Stimulated activated naive B cell treated with anti-CD40 and anti-IgM and Interleukin-4, amounts not matched to agents 10 μg/mL and 1 μg/mL and 100 μg/mL, for 72 hours (primary cell): Measurements from ENCODE around the gene CLN5.
A peak's percentile ranks its signal among the peaks of the same experiment; 100 is the strongest.

Experiments used
- ATAC-seq, 2 donors: fragments of 150-1000 bp; cut with Tn5 transposase; replicated peaks; 2 replicates each; pipeline ENCODE4 v1.10.0; 2021; ENCODE audit warnings: moderate library complexity in 1 of 2
- DNase-seq: peaks from one replicate; pipeline ENCODE4 v3.0.0; 2021
- H3K27ac Mint-ChIP-seq: one replicate; pipeline ENCODE4 v1.8.0; 2022; ENCODE audit warnings: mild to moderate bottlenecking, mixed read lengths
- H3K27me3 Mint-ChIP-seq, 2 donors: one replicate each; pipeline ENCODE4 v1.8.0; 2022; ENCODE audit warnings: mixed read lengths in 2 of 2
- H3K36me3 Mint-ChIP-seq, 2 donors: one replicate each; pipeline ENCODE4 v1.8.0; 2022; ENCODE audit warnings: mixed read lengths in 2 of 2, mild to moderate bottlenecking in 1 of 2
- H3K4me1 Mint-ChIP-seq, 2 donors: one replicate each; pipeline ENCODE4 v1.8.0; 2022; ENCODE audit warnings: mixed read lengths in 2 of 2, mild to moderate bottlenecking in 1 of 2
- H3K4me3 Mint-ChIP-seq, 2 donors: one replicate each; pipeline ENCODE4 v1.8.0; 2022; ENCODE audit warnings: mild to moderate bottlenecking in 2 of 2, mixed read lengths in 2 of 2, moderate library complexity in 1 of 2
- H3K9me3 Mint-ChIP-seq, 2 donors: one replicate each; pipeline ENCODE4 v1.8.0; 2022; ENCODE audit warnings: mixed read lengths in 2 of 2, mild to moderate bottlenecking in 1 of 2

Gene CLN5

DNA sequence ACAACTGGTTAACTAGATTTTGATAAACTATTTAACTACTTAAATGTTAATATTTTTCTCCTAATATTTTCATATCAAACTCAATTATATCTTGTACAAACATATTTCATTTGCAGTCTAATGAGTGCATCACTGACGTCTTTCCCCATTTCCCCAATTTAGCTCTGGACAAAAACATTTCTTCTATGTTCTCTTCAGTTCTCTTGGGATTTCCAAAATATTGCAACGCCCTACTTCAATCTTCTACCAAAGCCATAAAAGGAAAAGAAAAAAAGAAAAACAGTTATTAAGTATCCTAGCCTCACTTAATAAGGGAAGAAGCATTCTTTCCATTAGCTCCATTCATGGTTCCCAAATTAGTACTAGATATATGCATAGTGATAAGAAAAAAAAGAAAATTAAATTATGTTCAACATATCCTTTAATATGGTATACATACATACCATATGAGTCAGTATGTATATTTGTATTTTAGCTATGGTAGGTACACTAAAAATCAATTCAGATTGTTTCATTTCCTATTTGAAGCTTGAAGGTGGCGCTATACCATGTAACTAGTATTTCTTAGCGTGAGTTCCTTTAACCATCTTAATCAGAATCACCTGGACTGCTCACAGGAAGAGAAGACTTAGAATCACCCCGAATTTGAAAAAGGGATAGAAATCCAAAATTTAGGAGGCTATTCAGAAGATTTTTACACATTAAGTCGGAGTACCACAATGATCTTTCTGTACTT lies 25.2 kb downstream of the CLN5 start:
- DNase-seq (no peak), ATAC-seq (no peak)
- Mint-ChIP-seq H3K4me1 (peaks cover 18 to 40% of the 10 kb centered on the region in 2 donors), H3K9me3 (no peaks in the 10 kb centered on the region), H3K36me3 (peaks cover 19 to 33% of the 10 kb centered on the region in 2 donors), H3K4me3 (no peak overlapping the region), H3K27me3 (no peaks in the 10 kb centered on the region), H3K27ac (no peak overlapping the region)

DNA sequence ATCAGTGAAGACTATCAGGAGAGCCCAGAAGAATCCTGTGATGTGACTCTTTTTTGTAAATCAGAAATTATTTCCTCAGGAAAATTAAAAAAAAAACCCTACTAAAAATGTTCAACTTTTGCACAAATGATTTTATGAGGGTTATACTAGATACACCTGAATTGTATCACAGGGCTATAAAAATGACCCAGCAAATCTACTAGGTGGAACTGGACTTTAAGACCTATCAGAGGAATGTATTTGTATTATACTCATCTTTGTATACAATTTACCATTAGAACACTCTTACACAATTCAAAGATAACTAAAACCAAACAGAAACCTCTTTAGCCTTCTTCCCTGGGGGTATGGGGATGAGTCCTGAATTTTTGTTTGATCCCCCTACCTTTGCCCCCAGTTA lies 27.9 kb downstream of the CLN5 start:
- Mint-ChIP-seq H3K36me3 (peaks cover 17 to 25% of the 10 kb centered on the region in 2 donors), H3K27ac (no peak overlapping the region)

DNA sequence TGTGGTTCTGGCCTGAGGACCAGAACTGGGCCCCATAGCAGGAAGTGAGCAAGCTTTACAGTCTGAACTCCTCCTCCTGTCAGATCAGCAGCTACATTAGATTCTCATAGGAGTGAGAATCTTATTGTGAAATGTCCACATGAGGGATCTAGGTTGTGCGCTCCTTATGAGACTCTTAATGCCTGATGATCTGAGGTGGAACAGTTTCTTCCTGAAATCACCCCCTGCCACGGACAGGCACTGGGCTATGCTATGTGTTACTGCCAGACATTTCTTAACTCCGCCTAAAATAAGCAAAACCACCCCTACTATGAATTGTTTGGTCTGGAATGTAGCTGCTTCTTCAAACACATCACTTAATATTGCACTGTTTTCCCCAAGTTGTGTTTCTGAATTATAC lies 30.5 kb downstream of the CLN5 start:
- peaks cover 16 to 18% of the 10 kb centered on the region in 2 donors for H3K36me3 Mint-ChIP-seq
- H3K27me3 Mint-ChIP-seq = no peaks in the 10 kb centered on the region
- H3K9me3 Mint-ChIP-seq = no peaks in the 10 kb centered on the region
- DNase-seq (no peak), ATAC-seq (no peak)
- H3K4me1 Mint-ChIP-seq = peaks cover 26 to 46% of the 10 kb centered on the region in 2 donors
- peak overlapping the region; percentile 14 for H3K27ac Mint-ChIP-seq
- H3K4me3 Mint-ChIP-seq = no peak overlapping the region

More for the DNA sequence above, 27.9 kb downstream of the CLN5 start:
- no peaks in the 10 kb centered on the region for H3K27me3 Mint-ChIP-seq
- no peak for ATAC-seq
- DNase-seq = no peak
- H3K4me1 Mint-ChIP-seq = peaks cover 23 to 43% of the 10 kb centered on the region in 2 donors
- no peak overlapping the region for H3K4me3 Mint-ChIP-seq
- H3K9me3 Mint-ChIP-seq = no peaks in the 10 kb centered on the region

DNA sequence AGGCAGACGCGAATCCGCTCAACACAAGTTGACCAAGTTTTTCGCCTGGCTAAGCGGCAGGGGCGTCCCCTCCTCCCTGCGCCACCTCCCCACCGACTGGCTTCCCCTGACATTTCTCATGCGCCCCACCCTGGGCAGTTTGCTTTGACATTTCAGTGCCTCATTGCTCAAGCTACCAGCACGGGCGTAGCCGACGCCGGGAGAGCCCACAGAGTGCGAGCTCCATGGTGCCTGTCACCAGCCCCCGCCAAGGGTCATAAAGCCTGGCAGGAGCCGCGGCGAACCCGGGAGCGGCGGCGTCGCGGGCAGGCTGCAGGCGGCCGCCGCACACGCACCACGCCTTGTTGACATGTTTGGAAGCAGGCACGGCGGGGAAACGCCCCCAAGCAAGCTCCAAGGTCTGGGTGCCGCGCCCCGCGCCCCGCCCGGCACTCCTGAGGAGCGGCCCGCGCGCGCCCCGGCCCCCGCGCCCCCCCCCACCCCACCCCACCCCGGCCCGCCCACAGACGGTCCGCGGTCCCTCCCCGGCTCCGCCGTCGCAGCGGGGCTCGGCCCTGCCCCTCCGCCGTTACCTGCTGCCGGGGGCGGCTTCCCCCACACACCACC lies 34.5 kb downstream of the CLN5 start:
- peak overlapping the region; percentile 95 to 99 for H3K4me3 Mint-ChIP-seq
- peaks cover 32 to 48% of the 10 kb centered on the region in 2 donors for H3K4me1 Mint-ChIP-seq
- peaks cover 16 to 18% of the 10 kb centered on the region in 2 donors for H3K36me3 Mint-ChIP-seq
- no peaks in the 10 kb centered on the region for H3K27me3 Mint-ChIP-seq
- H3K9me3 Mint-ChIP-seq = no peaks in the 10 kb centered on the region
- DNase-seq = peak; percentile 82
- peak; percentile 76 to 79 for ATAC-seq
- H3K27ac Mint-ChIP-seq = peak overlapping the region; percentile 90

DNA sequence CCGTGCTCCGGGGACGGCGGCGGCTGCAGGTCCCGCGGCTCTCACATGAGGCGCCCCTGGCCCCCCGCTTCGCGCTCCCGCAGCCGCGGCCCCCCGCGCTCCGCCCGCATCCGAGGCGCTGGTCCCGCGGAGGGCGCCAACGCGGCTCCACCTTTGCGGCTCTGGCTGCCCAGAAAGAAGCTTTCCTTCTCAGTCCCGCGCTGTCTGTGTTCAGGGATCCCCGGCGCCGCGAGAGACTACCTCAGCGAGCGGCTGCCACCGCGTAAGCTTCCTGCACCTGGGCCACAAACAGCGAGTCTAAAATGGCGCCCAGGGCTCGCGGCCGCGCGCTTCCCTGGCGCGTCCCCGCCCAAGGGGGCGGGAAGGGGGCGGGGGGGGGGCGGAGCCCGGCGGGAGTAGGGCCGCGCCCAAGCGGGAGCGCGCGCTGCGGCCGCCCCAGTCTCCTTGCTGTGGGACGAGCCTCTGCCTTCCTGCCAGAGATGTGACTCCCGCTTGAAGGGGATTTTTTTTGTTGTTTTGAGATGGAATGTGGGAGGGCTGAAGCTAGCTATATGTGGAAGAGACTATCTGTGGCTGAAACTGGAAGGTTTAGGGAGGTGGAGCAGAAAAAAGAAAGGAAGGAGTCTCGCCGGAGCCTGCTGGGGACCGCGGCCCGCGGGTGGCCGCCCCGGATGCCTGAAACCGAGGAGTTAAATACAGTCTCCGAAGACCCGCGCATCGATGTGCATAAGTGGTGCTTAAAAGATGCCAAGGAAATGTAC lies 35.2 kb downstream of the CLN5 start, which contains the start of gene FBXL3:
Gene FBXL3 (minus strand): TSS at position 299 of the 761 bp plus-strand sequence. CDS start 5,299 bp downstream, outside the sequence.
- H3K36me3 Mint-ChIP-seq = peaks cover 16 to 18% of the 10 kb centered on the region in 2 donors
- peaks cover 30 to 47% of the 10 kb centered on the region in 2 donors for H3K4me1 Mint-ChIP-seq
- peak; percentile 72 for DNase-seq
- peak within 1 kb of the TSS; percentile 99 for H3K27ac Mint-ChIP-seq
- H3K27me3 Mint-ChIP-seq = no peaks in the 10 kb centered on the region
- no peaks in the 10 kb centered on the region for H3K9me3 Mint-ChIP-seq
- ATAC-seq = peak; percentile 69 to 71
- peak within 1 kb of the TSS; percentile 95 to 99 for H3K4me3 Mint-ChIP-seq

DNA sequence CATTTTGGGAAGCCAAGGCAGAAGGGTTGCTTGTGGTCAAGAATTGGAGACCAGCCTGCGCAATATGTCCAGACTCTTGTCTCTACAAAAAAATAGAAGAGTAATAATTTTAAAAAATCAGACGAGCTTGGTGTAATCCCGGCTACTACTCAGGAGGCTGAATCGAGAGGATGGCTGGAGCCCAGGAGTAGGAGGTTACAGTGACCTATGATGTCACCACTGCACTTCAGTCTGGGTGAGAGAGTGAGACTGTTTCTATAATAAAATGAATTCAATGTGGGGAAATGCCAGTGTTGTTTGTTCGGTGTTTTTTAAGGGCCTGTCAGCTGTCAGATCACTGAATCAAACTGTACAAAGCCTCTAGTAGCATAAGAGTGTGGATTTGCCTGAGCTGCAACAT lies 36.3 kb downstream of the CLN5 start:
- Mint-ChIP-seq H3K4me3 (peak overlapping the region; percentile 95 to 97), H3K4me1 (peaks cover 23 to 35% of the 10 kb centered on the region in 2 donors), H3K36me3 (peaks cover 12% of the 10 kb centered on the region in 2 donors), H3K27ac (no peak overlapping the region), H3K27me3 (no peaks in the 10 kb centered on the region), H3K9me3 (no peaks in the 10 kb centered on the region)
- no peak for DNase-seq
- ATAC-seq = no peak

DNA sequence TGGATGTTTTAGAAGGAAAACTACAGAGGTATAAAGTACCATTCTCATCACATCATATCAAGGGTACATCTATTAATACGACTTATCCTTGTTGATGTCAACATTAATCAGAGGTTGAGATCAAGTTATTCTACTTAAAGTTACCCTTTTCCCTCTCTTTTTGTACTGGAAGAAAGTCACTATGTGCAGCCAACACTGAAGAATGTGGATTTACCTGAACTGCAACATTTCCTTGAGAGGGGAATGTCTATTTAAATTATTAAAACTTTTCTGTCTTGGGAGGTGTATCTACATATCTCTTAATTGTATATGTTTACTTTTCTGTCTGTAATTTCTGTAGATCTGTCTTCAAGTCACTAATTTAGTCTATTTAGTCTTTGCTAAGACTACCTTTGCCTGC lies 37.6 kb downstream of the CLN5 start:
- Mint-ChIP-seq H3K4me3 (no peak overlapping the region), H3K4me1 (peaks cover 17 to 25% of the 10 kb centered on the region in 2 donors), H3K27me3 (no peaks in the 10 kb centered on the region), H3K27ac (no peak overlapping the region), H3K36me3 (peaks cover 7 to 8% of the 10 kb centered on the region in 2 donors), H3K9me3 (no peaks in the 10 kb centered on the region)
- DNase-seq = no peak
- ATAC-seq = no peak

DNA sequence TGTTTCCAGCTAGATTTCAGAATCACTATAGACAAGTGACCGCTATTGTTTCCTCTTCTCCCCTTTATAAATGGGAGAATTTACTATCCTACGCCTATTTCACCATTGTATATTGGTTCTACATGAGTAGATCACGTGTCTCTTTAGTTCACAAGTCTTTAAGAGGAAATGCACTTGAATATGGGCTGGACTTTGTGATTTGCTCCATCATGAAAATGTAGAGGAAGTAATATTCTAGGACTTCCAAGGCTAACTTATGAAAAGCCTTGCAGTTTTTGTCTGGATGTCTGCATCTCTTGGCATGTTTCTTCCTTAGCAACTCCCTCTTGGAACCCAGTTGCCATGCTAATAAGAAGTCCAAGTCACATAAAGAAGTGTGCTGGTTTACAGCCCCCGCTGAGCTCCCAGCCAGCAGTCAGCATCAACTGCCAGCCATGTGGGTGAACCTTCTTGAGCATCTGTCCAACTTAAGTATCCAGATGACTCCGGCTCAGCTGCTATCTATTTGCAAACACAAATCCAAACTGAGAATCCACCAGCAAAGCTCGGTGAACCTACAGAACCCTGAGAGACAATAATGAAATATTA lies 39.9 kb downstream of the CLN5 start:
- Mint-ChIP-seq H3K36me3 (peaks cover 1 to 3% of the 10 kb centered on the region in 2 donors), H3K27me3 (no peaks in the 10 kb centered on the region), H3K27ac (no peak overlapping the region), H3K9me3 (no peaks in the 10 kb centered on the region), H3K4me3 (no peak overlapping the region), H3K4me1 (peaks cover 11 to 17% of the 10 kb centered on the region in 2 donors)
- DNase-seq (no peak), ATAC-seq (no peak)

DNA sequence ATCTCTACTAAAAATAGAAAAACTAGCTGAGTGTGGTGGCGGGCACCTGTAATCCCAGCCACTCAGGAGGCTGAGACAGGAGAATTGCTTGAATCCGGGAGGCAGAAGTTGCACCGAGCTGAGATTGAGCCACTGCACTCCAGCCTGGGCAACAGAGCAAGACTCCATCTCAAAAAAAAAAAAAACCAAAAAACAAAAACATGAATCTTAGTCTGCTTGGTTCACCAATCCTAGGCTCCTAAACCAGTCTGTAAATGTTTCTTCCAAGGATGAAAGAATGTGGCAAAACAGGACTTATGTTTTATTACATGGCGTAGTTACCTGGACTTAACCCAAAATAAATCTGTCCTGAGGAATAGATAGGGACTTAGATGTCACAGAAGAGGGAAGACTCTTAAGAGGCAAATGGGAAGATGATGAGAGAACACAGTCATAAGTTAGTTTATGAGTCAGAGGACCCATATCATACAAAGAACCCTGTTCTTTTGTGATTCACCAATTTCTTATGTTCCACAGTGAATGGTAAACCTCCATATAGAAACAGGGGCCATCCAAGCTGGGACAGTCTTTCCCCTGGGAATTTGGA lies 41.9 kb downstream of the CLN5 start:
- Mint-ChIP-seq H3K4me1 (peaks cover 0 to under 1% of the 10 kb centered on the region in 2 donors), H3K4me3 (no peak overlapping the region), H3K36me3 (no peaks in the 10 kb centered on the region), H3K27me3 (no peaks in the 10 kb centered on the region), H3K27ac (no peak overlapping the region), H3K9me3 (no peaks in the 10 kb centered on the region)
- ATAC-seq (no peak), DNase-seq (no peak)

DNA sequence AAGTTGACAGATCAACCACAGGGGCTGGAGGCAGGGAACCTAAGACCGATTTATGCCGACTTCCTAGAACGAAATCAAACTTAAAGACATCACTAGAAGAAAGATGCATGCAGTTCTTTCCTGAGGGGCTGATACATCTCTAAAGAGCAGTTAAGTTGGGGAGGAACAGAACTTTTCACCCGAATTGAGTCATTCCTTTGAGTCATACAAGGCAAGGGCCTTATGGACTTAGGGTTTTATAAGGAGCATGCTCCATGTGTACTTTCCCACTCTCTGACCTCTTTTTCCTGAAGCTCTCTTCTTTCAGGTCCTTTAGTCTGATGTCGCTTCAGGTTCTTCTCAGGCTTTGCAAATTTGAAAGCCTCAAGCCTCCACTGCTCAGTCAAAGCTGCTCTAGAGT lies 43.0 kb downstream of the CLN5 start:
- ATAC-seq (peak in 1 of 2 donors; percentile 22), DNase-seq (no peak)
- Mint-ChIP-seq H3K27me3 (no peaks in the 10 kb centered on the region), H3K4me1 (no peaks in the 10 kb centered on the region), H3K27ac (no peak overlapping the region), H3K36me3 (no peaks in the 10 kb centered on the region), H3K4me3 (no peak overlapping the region), H3K9me3 (no peaks in the 10 kb centered on the region)

DNA sequence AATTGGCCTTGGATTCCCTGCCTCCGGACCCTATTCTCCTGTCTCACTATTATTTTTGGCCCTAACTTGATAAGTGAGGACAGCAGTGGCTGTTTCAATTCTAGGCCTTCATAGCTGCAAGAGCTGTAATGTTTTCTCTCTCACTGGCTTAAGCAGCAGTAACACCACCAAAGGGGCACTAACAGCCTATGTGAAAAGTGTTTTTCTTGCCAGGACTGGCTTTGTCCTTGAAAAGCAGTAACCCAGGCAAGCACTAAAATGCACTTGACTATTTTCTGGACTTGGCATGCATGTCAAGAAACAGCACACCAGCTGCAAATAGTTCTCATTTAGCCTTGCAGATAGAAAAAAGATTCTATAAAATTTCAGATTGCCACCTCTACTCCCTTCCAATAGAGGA lies 44.4 kb downstream of the CLN5 start:
- no peak overlapping the region for H3K27ac Mint-ChIP-seq
- H3K9me3 Mint-ChIP-seq = no peaks in the 10 kb centered on the region
- no peaks in the 10 kb centered on the region for H3K4me1 Mint-ChIP-seq
- no peak for DNase-seq
- H3K36me3 Mint-ChIP-seq = no peaks in the 10 kb centered on the region
- no peak for ATAC-seq
- H3K4me3 Mint-ChIP-seq = no peak overlapping the region
- H3K27me3 Mint-ChIP-seq = no peaks in the 10 kb centered on the region

DNA sequence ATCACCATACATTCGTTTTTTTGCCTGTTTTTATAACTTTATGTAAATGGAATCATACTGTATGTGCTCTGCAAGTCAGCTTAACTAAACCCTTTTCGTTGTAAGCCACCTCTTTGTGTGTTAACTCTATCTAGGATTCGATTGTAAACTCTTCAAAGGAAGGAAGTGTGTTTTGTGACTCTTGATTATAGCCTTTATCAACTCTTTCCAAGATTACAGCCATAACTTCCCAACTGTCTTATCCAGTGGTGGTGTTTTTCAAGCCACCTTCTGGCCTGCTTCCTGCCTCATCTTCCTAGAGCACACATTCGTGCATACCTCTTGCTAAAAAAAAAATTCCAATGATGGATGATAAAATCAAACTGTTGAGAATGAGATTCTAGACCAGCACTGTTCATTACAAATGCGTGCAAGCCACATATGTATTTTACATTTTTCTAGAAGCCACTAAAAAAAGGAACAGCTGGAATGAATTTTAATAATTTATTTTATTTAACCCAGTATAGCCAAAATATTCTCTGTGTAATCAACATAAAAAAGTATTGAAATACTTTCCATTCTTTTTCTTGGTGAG lies 47.1 kb downstream of the CLN5 start:
- Mint-ChIP-seq H3K27ac (no peak overlapping the region), H3K9me3 (no peaks in the 10 kb centered on the region), H3K4me1 (peaks cover 0 to 2% of the 10 kb centered on the region in 2 donors), H3K4me3 (no peak overlapping the region), H3K27me3 (no peaks in the 10 kb centered on the region), H3K36me3 (peaks cover 0 to 4% of the 10 kb centered on the region in 2 donors)
- DNase-seq = no peak
- no peak for ATAC-seq

DNA sequence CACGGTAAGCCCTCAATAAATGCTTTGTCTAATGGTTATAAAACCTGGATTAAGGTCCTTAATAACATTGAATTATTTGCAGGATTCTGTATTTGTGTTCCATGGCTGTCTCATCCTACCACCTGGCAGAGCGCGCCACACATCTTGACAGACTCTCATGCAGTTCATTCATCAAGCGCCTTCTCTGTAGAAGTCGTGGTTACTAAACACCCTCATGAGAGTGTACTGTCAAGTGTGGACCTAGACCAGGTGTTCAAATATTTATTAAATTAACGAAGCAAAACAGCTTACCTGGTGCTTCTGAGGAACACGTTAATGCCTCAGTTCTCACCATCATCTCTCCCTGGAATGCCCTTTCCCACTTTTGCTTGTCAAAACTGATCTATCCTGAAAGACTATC lies 48.2 kb downstream of the CLN5 start:
- no peaks in the 10 kb centered on the region for H3K9me3 Mint-ChIP-seq
- no peak overlapping the region for H3K27ac Mint-ChIP-seq
- no peak overlapping the region for H3K4me3 Mint-ChIP-seq
- peaks cover 0 to 4% of the 10 kb centered on the region in 2 donors for H3K36me3 Mint-ChIP-seq
- H3K4me1 Mint-ChIP-seq = peaks cover 0 to 2% of the 10 kb centered on the region in 2 donors
- DNase-seq (no peak), ATAC-seq (no peak)
- H3K27me3 Mint-ChIP-seq = no peaks in the 10 kb centered on the region
